B cell (primary cell): ENCODE data around the gene FEZ2. TPM values are rescaled to one million over a fixed set of nuclear protein-coding genes. Genes with fewer than 3 reads are reported as not detected.

Source experiments
- ATAC-seq: fragments of 200-7000 bp; cut with Tn5 transposase; one replicate; pipeline ENCODE4 v1.10.0; 2021; ENCODE audit warnings: low read depth, mild to moderate bottlenecking, moderate number of reproducible peaks, moderate library complexity
- CTCF ChIA-PET: fragments of 350-600 bp; sonication (Branson Sonifier 250); formaldehyde crosslinking; loops from one replicate; lab custom pipeline; 2021; ENCODE audit warnings: antibody characterized with exemption, inconsistent platforms; lab: Charles Lee
- POLR2A ChIA-PET: fragments of 350-600 bp; sonication (Branson Sonifier 250); formaldehyde crosslinking; loops from one replicate; lab custom pipeline; 2021; ENCODE audit warnings: antibody characterized with exemption; lab: Charles Lee
- DNase-seq: peaks from one replicate; pipeline ENCODE4 v3.0.0; 2013
- H2AFZ ChIP-seq: 2 replicates; pipeline ENCODE4 v1.6.1; 2012; ENCODE audit warnings: mild to moderate bottlenecking, low read depth, low read length; ENCODE audit not compliant: insufficient read depth, poor library complexity, severe bottlenecking
- H3K27ac ChIP-seq, 2 donors: 1 replicate in 1 of 2; 2 replicates in 1 of 2; pipeline ENCODE4 v1.5.1; 2012 to 2013; ENCODE audit warnings: low read length in 2 of 2, mild to moderate bottlenecking in 2 of 2, moderate library complexity in 1 of 2
- H3K27me3 ChIP-seq, 4 experiments: fragments of 200-600 bp in 1 of 4; sonication (generic) in 1 of 4; replicated peaks in 1 of 4; 1 replicate in 2 of 4; 2 replicates in 2 of 4; pipeline versions ENCODE4 v1.6.1 to v1.7.0; 2013 to 2016; ENCODE audit warnings: low read length in 3 of 4, mild to moderate bottlenecking in 2 of 4, mixed read lengths in 1 of 4, moderate library complexity in 1 of 4; ENCODE audit not compliant: insufficient read depth in 4 of 4, control insufficient read depth in 3 of 4; ENCODE audit errors: control extremely low read depth in 1 of 4
- H3K36me3 ChIP-seq, 2 experiments: replicated peaks in 1 of 2; 1 replicate in 1 of 2; 2 replicates in 1 of 2; pipeline versions ENCODE4 v1.6.1 to v1.7.1; 2013; ENCODE audit warnings: low read length in 1 of 2; ENCODE audit not compliant: insufficient read depth in 2 of 2, control insufficient read depth in 1 of 2; ENCODE audit errors: control extremely low read depth in 1 of 2, extremely low read depth in 1 of 2
- H3K4me1 ChIP-seq, 2 donors: fragments of 200-600 bp in 1 of 2; sonication (generic) in 1 of 2; 1 replicate in 1 of 2; 2 replicates in 1 of 2; pipeline versions ENCODE4 v1.5.1 to v1.6.1; 2013 to 2017; ENCODE audit warnings: low read length in 2 of 2; ENCODE audit not compliant: control insufficient read depth in 2 of 2, insufficient read depth in 2 of 2
- H3K4me2 ChIP-seq: replicated peaks from 2 replicates; pipeline ENCODE3; 2012; ENCODE audit warnings: mild to moderate bottlenecking, low read depth, low read length; ENCODE audit not compliant: poor library complexity, severe bottlenecking
- H3K4me3 ChIP-seq, 5 experiments: fragments of 200-600 bp in 1 of 5; sonication (generic) in 1 of 5; 1 replicate in 3 of 5; 2 replicates in 2 of 5; pipeline versions ENCODE4 v1.5.1 to v1.7.0; 2011 to 2016; ENCODE audit warnings: low read length in 4 of 5, mild to moderate bottlenecking in 4 of 5, low read depth in 2 of 5, control low read depth in 1 of 5, moderate library complexity in 1 of 5; ENCODE audit not compliant: insufficient read depth in 1 of 5; ENCODE audit errors: control extremely low read depth in 1 of 5, extremely low read depth in 1 of 5
- H3K79me2 ChIP-seq: fragments of 200-600 bp; sonication (generic); one replicate; pipeline ENCODE4 v1.6.0; 2016; ENCODE audit warnings: low read length; ENCODE audit not compliant: control insufficient read depth, insufficient read depth
- H3K9ac ChIP-seq: fragments of 200-600 bp; sonication (generic); 2 replicates; pipeline ENCODE4 v1.6.1; 2017; ENCODE audit warnings: mild to moderate bottlenecking, low read length, moderate library complexity
- H3K9me3 ChIP-seq, 3 donors: one replicate each; pipeline versions ENCODE4 v1.6.1 to v1.7.1; 2013; ENCODE audit warnings: low read length in 2 of 3; ENCODE audit not compliant: control insufficient read depth in 2 of 3, insufficient read depth in 1 of 3; ENCODE audit errors: control extremely low read depth in 1 of 3
- H4K20me1 ChIP-seq: 2 replicates; pipeline ENCODE4 v1.6.0; 2012; ENCODE audit warnings: mild to moderate bottlenecking, low read length; ENCODE audit not compliant: insufficient read depth, control insufficient read depth, poor library complexity, severe bottlenecking
- H3K27ac Mint-ChIP-seq: one replicate; pipeline ENCODE4 v1.8.0; 2021; ENCODE audit warnings: mixed read lengths
- H3K27me3 Mint-ChIP-seq: one replicate; pipeline ENCODE4 v1.8.0; 2021; ENCODE audit warnings: mixed read lengths
- H3K4me1 Mint-ChIP-seq: one replicate; pipeline ENCODE4 v1.8.0; 2021; ENCODE audit warnings: mixed read lengths
- H3K4me3 Mint-ChIP-seq: one replicate; pipeline ENCODE4 v1.8.0; 2021; ENCODE audit warnings: mixed read lengths
- H3K9me3 Mint-ChIP-seq: one replicate; pipeline ENCODE4 v1.8.0; 2022; ENCODE audit warnings: mixed read lengths; ENCODE audit not compliant: insufficient read depth
- CTCF ChIP-seq: fragments of 200-600 bp; IDR thresholded peaks from one replicate; pipeline ENCODE4 v1.8.0; 2022; ENCODE audit warnings: antibody characterized with exemption, mild to moderate bottlenecking
- EZH2 ChIP-seq: IDR thresholded peaks from 2 replicates; pipeline ENCODE4 v1.6.1; 2012; ENCODE audit warnings: borderline replicate concordance, low read depth, mild to moderate bottlenecking, moderate library complexity, low read length; ENCODE audit not compliant: insufficient read depth, poor library complexity, severe bottlenecking
- WGBS: methylation state at CpG from one replicate; pipeline ENCODE4 v1.1.5; 2013; ENCODE audit warnings: missing lambda C conversion rate; ENCODE audit not compliant: insufficient coverage; 5-methylcytosine and 5-hydroxymethylcytosine counted together
- intact Hi-C: fragments of 100-400 bp; cut with micrococcal nuclease; formaldehyde crosslinking; loops from one replicate; pipeline ENCODE4 v1.10.0; 2022
- polyA plus RNA-seq: library from polyadenylated mRNA; depleted of rRNA; stranded (reverse); fragments of >200 nt; gene quantifications from 2 replicates; pipeline ENCODE4 v1.2.3, GENCODE V29; 2012
- total RNA-seq, 2 donors: library from RNA; stranded (reverse); fragments of 120-200 nt in 1 of 2; gene quantifications; 1 replicate in 1 of 2; 2 replicates in 1 of 2; pipeline versions ENCODE4 v1.2.3 to v1.2.4, GENCODE V29; 2013 to 2022

The FEZ2 gene
- total and polyA plus RNA-seq, 2 donors (not counting 1 experiment from before 2014, with no cell fraction given): 6.2 to 32.7 TPM

DNA sequence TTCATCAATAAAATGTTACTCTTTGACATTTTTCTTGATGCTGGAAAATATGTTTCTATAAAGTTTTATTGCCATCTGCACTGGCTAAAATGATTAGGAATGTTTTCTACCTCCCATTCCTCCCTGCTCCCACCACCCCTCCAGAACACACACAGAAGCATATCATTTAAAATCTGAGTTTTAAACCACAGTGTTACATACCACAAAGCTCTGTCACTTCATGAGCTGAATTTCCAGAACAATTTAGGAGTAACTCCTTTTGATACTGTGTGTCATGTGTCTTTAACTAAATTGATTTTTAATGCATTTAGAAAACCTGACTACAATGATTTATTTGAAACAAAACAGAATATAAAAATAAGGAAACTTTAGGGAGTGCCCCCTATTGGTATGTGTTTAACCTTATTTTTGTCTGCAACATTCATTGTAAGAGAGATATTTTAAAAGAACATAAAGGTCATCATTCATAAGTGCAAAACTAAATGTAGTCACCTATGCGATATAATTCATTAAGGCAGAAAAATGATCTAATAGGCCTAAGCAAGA is 52.0 kb downstream of the FEZ2 start:
- ChIA-PET POLR2A (no interaction called here), CTCF (no interaction called here)
- no peaks in the 10 kb centered on the region for H3K4me1 Mint-ChIP-seq
- H3K9ac ChIP-seq: no peak overlapping the region
- no peak overlapping the region for H3K27ac Mint-ChIP-seq
- intact Hi-C loops: no loop called here
- no peak for DNase-seq
- TF ChIP-seq EZH2: no peak
- no peak for TF ChIP-seq CTCF
- no CpG with 5 or more reads among the region's 1 CpG for WGBS
- H3K27me3 ChIP-seq: no peaks in the 10 kb centered on the region
- ATAC-seq: no peak
- no peak overlapping the region for H3K4me2 ChIP-seq
- no peaks in the 10 kb centered on the region for H3K9me3 Mint-ChIP-seq
- no peak overlapping the region for H3K4me3 Mint-ChIP-seq
- H3K27me3 Mint-ChIP-seq: no peaks in the 10 kb centered on the region
- no peak overlapping the region for H3K4me3 ChIP-seq
- H3K9me3 ChIP-seq: no peaks in the 10 kb centered on the region
- no peaks in the 10 kb centered on the region for H3K4me1 ChIP-seq
- H3K79me2 ChIP-seq: no peaks in the 10 kb centered on the region
- no peaks in the 10 kb centered on the region for H4K20me1 ChIP-seq
- peaks cover 2 to 13% of the 10 kb centered on the region in 2 experiments for H3K36me3 ChIP-seq
- H2AFZ ChIP-seq: no peak overlapping the region
- H3K27ac ChIP-seq: no peak overlapping the region

DNA sequence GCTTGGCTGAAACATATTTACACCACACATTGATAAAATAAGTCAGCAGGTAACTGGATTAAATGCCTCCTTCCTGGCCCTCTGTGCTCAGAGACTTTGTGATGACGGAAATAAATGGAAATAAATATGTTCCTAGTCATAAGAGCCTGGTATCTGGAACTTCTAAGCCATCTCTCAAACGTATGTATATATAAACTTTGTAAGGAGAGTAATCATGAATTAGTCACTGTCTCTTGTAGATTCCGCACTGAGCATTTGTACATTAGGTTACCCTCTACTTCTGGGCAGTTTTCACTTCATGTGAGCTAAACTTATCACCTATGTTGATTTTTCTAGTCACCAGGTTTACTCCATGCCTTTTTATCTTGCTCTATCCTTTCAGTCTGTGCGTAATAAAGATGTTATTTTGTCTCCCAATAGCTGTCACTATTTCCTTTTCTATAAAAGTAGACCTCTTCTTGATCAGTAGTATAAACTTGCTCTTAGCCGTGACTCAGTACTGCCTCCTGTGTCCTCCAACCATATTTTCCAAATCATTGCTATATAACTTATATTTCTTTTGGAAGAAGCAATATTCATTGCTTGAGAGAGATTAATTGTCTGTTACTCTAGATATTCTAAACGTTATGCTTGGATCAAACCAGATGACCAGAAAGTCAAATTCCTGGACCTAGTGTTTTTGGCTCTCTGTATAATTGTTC is 53.2 kb downstream of the FEZ2 start:
- Mint-ChIP-seq H3K4me3 (no peak overlapping the region), H3K4me1 (no peaks in the 10 kb centered on the region), H3K9me3 (no peaks in the 10 kb centered on the region), H3K27ac (no peak overlapping the region), H3K27me3 (no peaks in the 10 kb centered on the region)
- H4K20me1 ChIP-seq: no peaks in the 10 kb centered on the region
- POLR2A ChIA-PET: no interaction called here
- no peak for ATAC-seq
- H3K4me1 ChIP-seq: no peaks in the 10 kb centered on the region
- H3K79me2 ChIP-seq: no peaks in the 10 kb centered on the region
- H3K27ac ChIP-seq: no peak overlapping the region
- no peaks in the 10 kb centered on the region for H3K27me3 ChIP-seq
- CTCF ChIA-PET: no interaction called here
- no peak overlapping the region for H3K4me2 ChIP-seq
- H3K4me3 ChIP-seq: no peak overlapping the region
- WGBS: 100% methylated on average over 2 of the region's 6 CpGs
- intact Hi-C loops: no loop called here
- no peaks in the 10 kb centered on the region for H3K9me3 ChIP-seq
- H3K9ac ChIP-seq: no peak overlapping the region
- no peak for TF ChIP-seq EZH2
- TF ChIP-seq CTCF: no peak
- H2AFZ ChIP-seq: no peak overlapping the region
- DNase-seq: no peak
- peaks cover 2 to 9% of the 10 kb centered on the region in 2 experiments for H3K36me3 ChIP-seq
